ENCODE results near the gene MPC1L.

The MPC1L gene

GRCh38 chrX:40651620-40652223 is 28.5 kb downstream of the MPC1L start:
- DNase-seq (ENCODE audit: low read depth) = peak; percentile 48
- H3K4me3 ChIP-seq (ENCODE audit: low read length) = no peak overlapping the region
- peak; percentile 57 for TF ChIP-seq CTCF (conservative IDR thresholded peaks at IDR 0.05; ENCODE audit: low read length)

- H3K4me3 ChIP-seq (ENCODE audit: low read length) = no peak overlapping the region
- no peak for DNase-seq (ENCODE audit: low read depth)
- TF ChIP-seq CTCF (conservative IDR thresholded peaks at IDR 0.05; ENCODE audit: low read length) = no peak
These were observed 29.4 kb downstream of the MPC1L start for GRCh38 chrX:40652664-40653063.

- H3K4me3 ChIP-seq (ENCODE audit: low read length) = no peak overlapping the region
- no peak for DNase-seq (ENCODE audit: low read depth)
- no peak for TF ChIP-seq CTCF (conservative IDR thresholded peaks at IDR 0.05; ENCODE audit: low read length)
These were observed 30.3 kb downstream of the MPC1L start for GRCh38 chrX:40653535-40653934.

GRCh38 chrX:40660381-40660780 is 37.2 kb downstream of the MPC1L start:
- no peak for TF ChIP-seq CTCF (conservative IDR thresholded peaks at IDR 0.05; ENCODE audit: low read length)
- no peak overlapping the region for H3K4me3 ChIP-seq (ENCODE audit: low read length)
- DNase-seq (ENCODE audit: low read depth) = no peak

GRCh38 chrX:40661489-40661888 is 38.3 kb downstream of the MPC1L start:
- no peak for DNase-seq (ENCODE audit: low read depth)

GRCh38 chrX:40663078-40663740 is 40.0 kb downstream of the MPC1L start:
- H3K4me3 ChIP-seq (ENCODE audit: low read length) = no peak overlapping the region
- no peak for TF ChIP-seq CTCF (conservative IDR thresholded peaks at IDR 0.05; ENCODE audit: low read length)
- no peak for DNase-seq (ENCODE audit: low read depth)

More at GRCh38 chrX:40661489-40661888, 38.3 kb downstream of the MPC1L start:
- no peak for TF ChIP-seq CTCF (conservative IDR thresholded peaks at IDR 0.05; ENCODE audit: low read length)
- H3K4me3 ChIP-seq (ENCODE audit: low read length) = no peak overlapping the region
